Gastrocnemius medialis (tissue), 4 donors: Measurements from ENCODE around the gene PDCD11.

Source experiments
- CTCF ChIP-seq, 5 experiments: fragments of 450-650 bp in 3 of 5; fragments of 200-600 bp in 2 of 5; sonication (generic) in 2 of 5; IDR thresholded peaks in 4 of 5; conservative IDR thresholded peaks in 1 of 5; 1 replicate in 4 of 5; 2 replicates in 1 of 5; pipeline ENCODE4 v1.5.1; 2016 to 2019; ENCODE audit warnings: antibody characterized with exemption in 5 of 5, mild to moderate bottlenecking in 3 of 5, moderate library complexity in 3 of 5
- POLR2A ChIP-seq, 2 donors: fragments of 450-650 bp; IDR thresholded peaks; one replicate each; pipeline ENCODE4 v1.6.1; 2017; ENCODE audit warnings: antibody characterized with exemption in 2 of 2, mild to moderate bottlenecking in 2 of 2, moderate library complexity in 2 of 2

GRCh38 chr10:103476046-103476768 lies 79.8 kb downstream of the PDCD11 start:
- no peak for TF ChIP-seq CTCF (IDR thresholded peaks at IDR 0.05 in 4 of 5, conservative IDR thresholded peaks at IDR 0.05 in 1 of 5)
- no peak for TF ChIP-seq POLR2A (IDR thresholded peaks at IDR 0.05)
